HepG2 (cell line): ENCODE measurements around the gene TMEM198. TPM values are rescaled to one million over a fixed set of nuclear protein-coding genes. Genes with fewer than 3 reads are reported as not detected.
A peak's percentile ranks its signal among the peaks of the same experiment; 100 is the strongest.

Experiments used
- CEBPG ChIP-seq: IDR thresholded peaks from 2 replicates; pipeline ENCODE4 v1.6.1; 2016
- GPN1 ChIP-seq: sonication (generic); formaldehyde crosslinking; IDR thresholded peaks from 2 replicates; pipeline ENCODE4 v1.5.1; 2020; ENCODE audit warnings: missing genetic modification reagents, borderline replicate concordance
- HNRNPUL1 ChIP-seq: fragments of 200-400 bp; formaldehyde crosslinking; IDR thresholded peaks from 2 replicates; pipeline ENCODE4 v1.6.1; 2017; ENCODE audit warnings: low read depth, mild to moderate bottlenecking, low read length, moderate library complexity
- JUN ChIP-seq: sonication (generic); formaldehyde crosslinking; IDR thresholded peaks from 2 replicates; pipeline ENCODE4 v1.4.0; 2020; ENCODE audit warnings: mild to moderate bottlenecking, missing genetic modification reagents
- JUND ChIP-seq: sonication (generic); formaldehyde crosslinking; IDR thresholded peaks from 2 replicates; pipeline ENCODE4 v1.8.0; 2022; ENCODE audit warnings: mild to moderate bottlenecking, missing genetic modification reagents
- MXI1 ChIP-seq: IDR thresholded peaks from 3 replicates; pipeline ENCODE4 v1.6.1; 2012; ENCODE audit warnings: low read depth, low read length, inconsistent platforms, borderline replicate concordance
- RBAK ChIP-seq: sonication (generic); formaldehyde crosslinking; IDR thresholded peaks from 2 replicates; pipeline ENCODE4 v1.5.1; 2020; ENCODE audit warnings: mild to moderate bottlenecking, missing genetic modification reagents
- SCMH1 ChIP-seq: sonication (generic); formaldehyde crosslinking; IDR thresholded peaks from 2 replicates; pipeline ENCODE4 v1.9.0; 2021; ENCODE audit warnings: missing genetic modification reagents, mild to moderate bottlenecking, borderline replicate concordance
- SNAI1 ChIP-seq: sonication (generic); formaldehyde crosslinking; IDR thresholded peaks from 2 replicates; pipeline ENCODE4 v1.5.0; 2020; ENCODE audit warnings: mild to moderate bottlenecking, missing genetic modification reagents, borderline replicate concordance
- ZFP82 ChIP-seq: sonication (generic); formaldehyde crosslinking; IDR thresholded peaks from 2 replicates; pipeline ENCODE4 v1.5.1; 2020; ENCODE audit warnings: mild to moderate bottlenecking, missing genetic modification reagents, borderline replicate concordance
- ZKSCAN5 ChIP-seq: sonication (generic); formaldehyde crosslinking; IDR thresholded peaks from 2 replicates; pipeline ENCODE4 v1.5.1; 2020; ENCODE audit warnings: mild to moderate bottlenecking, missing genetic modification reagents
- ZNF333 ChIP-seq: sonication (generic); formaldehyde crosslinking; IDR thresholded peaks from 2 replicates; pipeline ENCODE4 v1.4.0; 2020; ENCODE audit warnings: mild to moderate bottlenecking, missing genetic modification reagents, borderline replicate concordance
- ZNF513 ChIP-seq: sonication (generic); formaldehyde crosslinking; conservative IDR thresholded peaks from 2 replicates; pipeline ENCODE4 v1.5.0; 2020; ENCODE audit warnings: missing genetic modification reagents
- ZNF598 ChIP-seq: sonication (generic); formaldehyde crosslinking; IDR thresholded peaks from 2 replicates; pipeline ENCODE4 v1.5.1; 2020; ENCODE audit warnings: mild to moderate bottlenecking, missing genetic modification reagents, borderline replicate concordance
- ZNF780A ChIP-seq: sonication (generic); formaldehyde crosslinking; IDR thresholded peaks from 2 replicates; pipeline ENCODE4 v1.8.0; 2022; ENCODE audit warnings: mild to moderate bottlenecking, missing genetic modification reagents, moderate library complexity
- ZSCAN31 ChIP-seq: sonication (generic); formaldehyde crosslinking; IDR thresholded peaks from 2 replicates; pipeline ENCODE4 v1.5.0; 2020; ENCODE audit warnings: low read depth, mild to moderate bottlenecking, missing genetic modification reagents
- polyA plus RNA-seq, 8 experiments: library from polyadenylated mRNA; depleted of rRNA in 3 of 8; stranded (reverse) in 7 of 8; unstranded in 1 of 8; fragments of >200 nt; fragmentation: Illumina TruSeq in 4 of 8; extraction: Trizol in 4 of 8; gene quantifications; 2 replicates each; pipeline versions ENCODE4 v1.2.1 to v1.2.3, GENCODE V29; 2011 to 2016; ENCODE audit warnings: low read depth in 4 of 8, missing spikeins in 1 of 8, mixed read lengths in 1 of 8; ENCODE audit not compliant: insufficient read depth in 1 of 8
- total RNA-seq, 5 experiments: library from RNA; depleted of rRNA; stranded (reverse); fragments of >200 nt; fragmentation: Illumina TruSeq; extraction: Trizol; gene quantifications; 2 replicates each; pipeline ENCODE4 v1.2.3, GENCODE V29; 2016; ENCODE audit warnings: low read depth in 1 of 5
- TF ChIP-seq, protein P1 (sequence below): IDR thresholded peaks from 2 replicates; pipeline ENCODE4 v1.6.1; 2016; ENCODE audit warnings: missing compliant biosample characterization, missing genetic modification reagents, borderline replicate concordance
- TF ChIP-seq, protein P2 (sequence below), 2 experiments: sonication (generic) in 1 of 2; formaldehyde crosslinking in 1 of 2; IDR thresholded peaks; 2 replicates each; pipeline versions ENCODE4 v1.5.1 to v1.6.1; 2011 to 2020; ENCODE audit warnings: borderline replicate concordance in 1 of 2, low read depth in 1 of 2, low read length in 1 of 2, mild to moderate bottlenecking in 1 of 2, missing genetic modification reagents in 1 of 2, moderate library complexity in 1 of 2
- TF ChIP-seq, protein P3 (sequence below): sonication (generic); formaldehyde crosslinking; IDR thresholded peaks from 2 replicates; pipeline ENCODE4 v1.4.0; 2020; ENCODE audit warnings: missing genetic modification reagents
- TF ChIP-seq, protein P4 (sequence below): sonication (generic); formaldehyde crosslinking; IDR thresholded peaks from 2 replicates; pipeline ENCODE4 v1.5.0; 2020; ENCODE audit warnings: missing genetic modification reagents

TMEM198 gene
- total and polyA plus RNA-seq, 2 of the 13 experiments (the other 11 are each of a cell fraction or from before 2014, with no cell fraction given): 17.3 to 23.5 TPM

DNA sequence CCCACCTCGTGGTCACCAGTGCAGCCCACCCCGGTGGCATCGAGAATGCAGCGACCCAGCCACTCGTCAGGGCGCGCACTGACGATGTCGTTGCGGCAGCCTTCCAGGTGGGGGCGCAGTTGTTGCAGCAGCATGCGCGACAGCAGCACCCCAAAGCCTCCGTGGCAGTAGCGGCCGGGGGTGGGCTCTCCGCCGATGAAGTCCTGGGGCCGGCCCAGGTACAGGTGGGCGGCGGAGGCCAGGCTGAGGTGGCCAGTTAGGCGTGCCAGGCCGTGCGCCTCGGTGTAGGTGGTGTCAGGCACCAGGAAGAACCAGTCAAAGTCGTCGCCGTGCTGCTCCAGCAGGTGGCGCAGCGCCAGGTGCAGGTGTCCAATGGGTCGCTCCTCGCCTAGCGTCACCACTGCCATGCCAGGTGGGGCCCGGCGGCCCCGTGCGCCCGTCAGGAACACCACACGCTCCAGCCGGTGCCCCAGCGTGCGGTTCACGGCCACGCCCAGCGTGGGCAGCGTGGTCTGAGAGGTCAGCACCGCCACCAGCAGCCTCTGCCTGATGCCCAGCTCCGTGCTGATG lies 2.1 kb upstream of the TMEM198 start (continued):
- TF ChIP-seq ZNF598 (CRISPR knock-in tag): peak; percentile 66; the same call in 1 of the 2 replicates
- TF ChIP-seq, protein P1, sequence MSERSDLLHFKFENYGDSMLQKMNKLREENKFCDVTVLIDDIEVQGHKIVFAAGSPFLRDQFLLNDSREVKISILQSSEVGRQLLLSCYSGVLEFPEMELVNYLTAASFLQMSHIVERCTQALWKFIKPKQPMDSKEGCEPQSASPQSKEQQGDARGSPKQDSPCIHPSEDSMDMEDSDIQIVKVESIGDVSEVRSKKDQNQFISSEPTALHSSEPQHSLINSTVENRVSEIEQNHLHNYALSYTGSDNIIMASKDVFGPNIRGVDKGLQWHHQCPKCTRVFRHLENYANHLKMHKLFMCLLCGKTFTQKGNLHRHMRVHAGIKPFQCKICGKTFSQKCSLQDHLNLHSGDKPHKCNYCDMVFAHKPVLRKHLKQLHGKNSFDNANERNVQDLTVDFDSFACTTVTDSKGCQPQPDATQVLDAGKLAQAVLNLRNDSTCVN (CRISPR knock-in tag): peak; percentile 72; the same call in 1 of the 2 replicates
- TF ChIP-seq ZNF780A (CRISPR knock-in tag): peak; percentile 33; the same call in 1 of the 2 replicates
- TF ChIP-seq, protein P2, sequence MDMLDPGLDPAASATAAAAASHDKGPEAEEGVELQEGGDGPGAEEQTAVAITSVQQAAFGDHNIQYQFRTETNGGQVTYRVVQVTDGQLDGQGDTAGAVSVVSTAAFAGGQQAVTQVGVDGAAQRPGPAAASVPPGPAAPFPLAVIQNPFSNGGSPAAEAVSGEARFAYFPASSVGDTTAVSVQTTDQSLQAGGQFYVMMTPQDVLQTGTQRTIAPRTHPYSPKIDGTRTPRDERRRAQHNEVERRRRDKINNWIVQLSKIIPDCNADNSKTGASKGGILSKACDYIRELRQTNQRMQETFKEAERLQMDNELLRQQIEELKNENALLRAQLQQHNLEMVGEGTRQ (IDR thresholded peaks at IDR 0.05; ENCODE audit: low read depth, low read length): no peak
- TF ChIP-seq, protein P2 (CRISPR knock-in tag; IDR thresholded peaks at IDR 0.05; ENCODE audit: borderline replicate concordance): no peak
- TF ChIP-seq ZNF513 (CRISPR knock-in tag): 0 out of 2 replicates have a peak, but pooled peaks have one; percentile 64
- peak; percentile 66; the same call in 1 of the 2 replicates for TF ChIP-seq JUND (CRISPR knock-in tag)
- peak; percentile 95 for TF ChIP-seq ZSCAN31 (CRISPR knock-in tag)
- TF ChIP-seq CEBPG (CRISPR knock-in tag): no peak
- no peak for TF ChIP-seq RBAK
- TF ChIP-seq ZFP82 (CRISPR knock-in tag): peak; percentile 82; the same call in 1 of the 2 replicates
- TF ChIP-seq ZKSCAN5 (CRISPR knock-in tag): no peak
- 0 out of 2 replicates have a peak, but pooled peaks have one; percentile 28 for TF ChIP-seq GPN1 (CRISPR knock-in tag)
- TF ChIP-seq JUN (CRISPR knock-in tag): peak; percentile 72
- TF ChIP-seq HNRNPUL1: no peak
- TF ChIP-seq, protein P3, sequence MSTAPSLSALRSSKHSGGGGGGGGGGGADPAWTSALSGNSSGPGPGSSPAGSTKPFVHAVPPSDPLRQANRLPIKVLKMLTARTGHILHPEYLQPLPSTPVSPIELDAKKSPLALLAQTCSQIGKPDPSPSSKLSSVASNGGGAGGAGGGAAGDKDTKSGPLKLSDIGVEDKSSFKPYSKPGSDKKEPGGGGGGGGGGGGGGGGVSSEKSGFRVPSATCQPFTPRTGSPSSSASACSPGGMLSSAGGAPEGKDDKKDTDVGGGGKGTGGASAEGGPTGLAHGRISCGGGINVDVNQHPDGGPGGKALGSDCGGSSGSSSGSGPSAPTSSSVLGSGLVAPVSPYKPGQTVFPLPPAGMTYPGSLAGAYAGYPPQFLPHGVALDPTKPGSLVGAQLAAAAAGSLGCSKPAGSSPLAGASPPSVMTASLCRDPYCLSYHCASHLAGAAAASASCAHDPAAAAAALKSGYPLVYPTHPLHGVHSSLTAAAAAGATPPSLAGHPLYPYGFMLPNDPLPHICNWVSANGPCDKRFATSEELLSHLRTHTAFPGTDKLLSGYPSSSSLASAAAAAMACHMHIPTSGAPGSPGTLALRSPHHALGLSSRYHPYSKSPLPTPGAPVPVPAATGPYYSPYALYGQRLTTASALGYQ: no peak
- peak; percentile 90; the same call in 1 of the 2 replicates for TF ChIP-seq ZNF333 (CRISPR knock-in tag)
- TF ChIP-seq SNAI1 (CRISPR knock-in tag): no peak
- no peak for TF ChIP-seq SCMH1 (CRISPR knock-in tag)
- TF ChIP-seq, protein P4, sequence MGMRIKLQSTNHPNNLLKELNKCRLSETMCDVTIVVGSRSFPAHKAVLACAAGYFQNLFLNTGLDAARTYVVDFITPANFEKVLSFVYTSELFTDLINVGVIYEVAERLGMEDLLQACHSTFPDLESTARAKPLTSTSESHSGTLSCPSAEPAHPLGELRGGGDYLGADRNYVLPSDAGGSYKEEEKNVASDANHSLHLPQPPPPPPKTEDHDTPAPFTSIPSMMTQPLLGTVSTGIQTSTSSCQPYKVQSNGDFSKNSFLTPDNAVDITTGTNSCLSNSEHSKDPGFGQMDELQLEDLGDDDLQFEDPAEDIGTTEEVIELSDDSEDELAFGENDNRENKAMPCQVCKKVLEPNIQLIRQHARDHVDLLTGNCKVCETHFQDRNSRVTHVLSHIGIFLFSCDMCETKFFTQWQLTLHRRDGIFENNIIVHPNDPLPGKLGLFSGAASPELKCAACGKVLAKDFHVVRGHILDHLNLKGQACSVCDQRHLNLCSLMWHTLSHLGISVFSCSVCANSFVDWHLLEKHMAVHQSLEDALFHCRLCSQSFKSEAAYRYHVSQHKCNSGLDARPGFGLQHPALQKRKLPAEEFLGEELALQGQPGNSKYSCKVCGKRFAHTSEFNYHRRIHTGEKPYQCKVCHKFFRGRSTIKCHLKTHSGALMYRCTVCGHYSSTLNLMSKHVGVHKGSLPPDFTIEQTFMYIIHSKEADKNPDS (CRISPR knock-in tag): no peak
- TF ChIP-seq MXI1: peak; percentile 89; the same call in 2 of the 3 replicates
